DOHH2 (cell line): ENCODE results near the gene PRKCZ.

Experiments used
- CTCF ChIP-seq: fragments of 200-600 bp; sonication (generic); IDR thresholded peaks from one replicate; pipeline ENCODE4 v1.5.1; 2014; ENCODE audit warnings: antibody characterized with exemption, mild to moderate bottlenecking, low read depth, low read length; ENCODE audit not compliant: poor library complexity, severe bottlenecking
- EZH2phosphoT487 ChIP-seq: fragments of 200-600 bp; sonication (generic); IDR thresholded peaks from 2 replicates; pipeline ENCODE4 v1.6.1; 2017; ENCODE audit warnings: borderline replicate concordance, mild to moderate bottlenecking, antibody characterized with exemption, low read length, moderate library complexity, mixed read lengths

- TF ChIP-seq CTCF (no peak), EZH2phosphoT487 (no peak)
Observed at GRCh38 chr1:2158272-2158671, 108.1 kb downstream of the PRKCZ start.
